WTC11 (cell line): ENCODE measurements around the gene PRSS23. TPM values are rescaled to one million over a fixed set of nuclear protein-coding genes. Genes with fewer than 3 reads are reported as not detected.
"Not testable (repeated sequence)": the region's sequence is repeated elsewhere in the genome, so short reads cannot be mapped to it uniquely, and the experiment has no call there.

Source experiments
- ATAC-seq: fragments of 200-7000 bp; cut with Tn5 transposase; 2 replicates; pipeline ENCODE4 v1.10.0; 2021; ENCODE audit warnings: mild to moderate bottlenecking, moderate library complexity
- CTCF ChIA-PET: fragments of 300-600 bp; sonication (Branson Sonifier 250); formaldehyde crosslinking; loops from one replicate; lab custom pipeline; 2021; ENCODE audit warnings: antibody characterized with exemption; lab: Charles Lee
- POLR2A ChIA-PET: fragments of 350-600 bp; sonication (Branson Sonifier 250); formaldehyde crosslinking; loops from one replicate; lab custom pipeline; 2021; ENCODE audit warnings: antibody characterized with exemption; lab: Charles Lee
- DNase-seq: peaks from one replicate; pipeline ENCODE4 v3.0.0; 2021; ENCODE audit warnings: low spot score
- H3K27ac Mint-ChIP-seq: 2 replicates; pipeline ENCODE4 v1.8.0; 2021; ENCODE audit warnings: mixed read lengths
- H3K27me3 Mint-ChIP-seq: 2 replicates; pipeline ENCODE4 v1.8.0; 2021; ENCODE audit warnings: low read depth, mild to moderate bottlenecking, moderate library complexity, mixed read lengths
- H3K36me3 Mint-ChIP-seq: 2 replicates; pipeline ENCODE4 v1.8.0; 2021; ENCODE audit warnings: mixed read lengths
- H3K4me1 Mint-ChIP-seq: 2 replicates; pipeline ENCODE4 v1.8.0; 2022; ENCODE audit warnings: mixed read lengths
- H3K4me3 Mint-ChIP-seq: 2 replicates; pipeline ENCODE4 v1.8.0; 2021; ENCODE audit warnings: mild to moderate bottlenecking, moderate library complexity, mixed read lengths
- H3K9me3 Mint-ChIP-seq: 2 replicates; pipeline ENCODE4 v1.8.0; 2021; ENCODE audit warnings: mixed read lengths
- AFF4 ChIP-seq: sonication (generic); formaldehyde crosslinking; IDR thresholded peaks from 2 replicates; pipeline ENCODE4 v1.8.1; 2023; ENCODE audit warnings: mild to moderate bottlenecking, missing genetic modification reagents, borderline replicate concordance
- AR ChIP-seq: fragments of 250-450 bp; sonication (Bioruptor Pico); IDR thresholded peaks from 2 replicates; pipeline ENCODE4 v1.9.0; 2021; ENCODE audit warnings: mild to moderate bottlenecking
- CREB1 ChIP-seq: sonication (generic); formaldehyde crosslinking; IDR thresholded peaks from 2 replicates; pipeline ENCODE4 v1.8.0; 2023; ENCODE audit warnings: mild to moderate bottlenecking, missing genetic modification reagents
- ETV6 ChIP-seq: sonication (generic); formaldehyde crosslinking; IDR thresholded peaks from 2 replicates; pipeline ENCODE4 v1.8.1; 2022; ENCODE audit warnings: mild to moderate bottlenecking, missing genetic modification reagents
- JUN ChIP-seq: sonication (generic); formaldehyde crosslinking; IDR thresholded peaks from 2 replicates; pipeline ENCODE4 v1.8.0; 2023; ENCODE audit warnings: mild to moderate bottlenecking, missing genetic modification reagents
- NR3C1 ChIP-seq: sonication (generic); formaldehyde crosslinking; conservative IDR thresholded peaks from 2 replicates; pipeline ENCODE4 v1.8.1; 2023; ENCODE audit warnings: low read depth, mild to moderate bottlenecking, missing genetic modification reagents
- PRDM15 ChIP-seq: sonication (generic); formaldehyde crosslinking; IDR thresholded peaks from 2 replicates; pipeline ENCODE4 v1.8.0; 2022; ENCODE audit warnings: missing genetic modification reagents
- TCF7 ChIP-seq: sonication (generic); formaldehyde crosslinking; IDR thresholded peaks from 2 replicates; pipeline ENCODE4 v1.8.0; 2022; ENCODE audit warnings: mild to moderate bottlenecking, low read depth, missing genetic modification reagents, moderate library complexity
- TEAD4 ChIP-seq: sonication (generic); formaldehyde crosslinking; IDR thresholded peaks from 2 replicates; pipeline ENCODE4 v1.8.0; 2022; ENCODE audit warnings: mild to moderate bottlenecking, missing genetic modification reagents
- ZMAT4 ChIP-seq: fragments of 250-450 bp; sonication (Bioruptor Pico); IDR thresholded peaks from 2 replicates; pipeline ENCODE4 v1.9.0; 2021; ENCODE audit warnings: mild to moderate bottlenecking
- ZNF232 ChIP-seq: sonication (generic); formaldehyde crosslinking; IDR thresholded peaks from 2 replicates; pipeline ENCODE4 v1.8.0; 2022; ENCODE audit warnings: mild to moderate bottlenecking, missing genetic modification reagents
- ZNF416 ChIP-seq: fragments of 250-450 bp; sonication (Bioruptor Pico); IDR thresholded peaks from 2 replicates; pipeline ENCODE4 v1.9.0; 2021; ENCODE audit warnings: mild to moderate bottlenecking, inconsistent platforms
- ZNF425 ChIP-seq: fragments of 250-450 bp; sonication (Bioruptor Pico); conservative IDR thresholded peaks from 2 replicates; pipeline ENCODE4 v1.9.0; 2021; ENCODE audit warnings: mild to moderate bottlenecking
- total RNA-seq: library from RNA; stranded (reverse); gene quantifications from 3 replicates; pipeline ENCODE4 v1.2.3, GENCODE V29; 2021

PRSS23 gene
- total RNA-seq, 1 experiment from 2014 or later, result 4.2 TPM

GRCh38 chr11:86769219-86769618 is 31.1 kb upstream of the PRSS23 start:
- H3K27ac Mint-ChIP-seq, result no peak overlapping the region
- H3K9me3 Mint-ChIP-seq, result peaks cover 16% of the 10 kb centered on the region
- TF ChIP-seq AR (CRISPR knock-in tag), result no peak
- no peak for TF ChIP-seq ETV6
- no peak for TF ChIP-seq CREB1 (CRISPR knock-in tag)
- TF ChIP-seq AFF4 (CRISPR knock-in tag), result no peak
- TF ChIP-seq, all 79 proteins: peak for 0
- H3K36me3 Mint-ChIP-seq, result peaks cover 9% of the 10 kb centered on the region
- DNase-seq, result no peak
- peaks cover 9% of the 10 kb centered on the region for H3K4me1 Mint-ChIP-seq
- ATAC-seq, result no peak
- ChIA-PET POLR2A (no interaction called here), CTCF (interaction anchor here (1.0 kb wide), 1 partner anchor 12 kb away, joined by 3 read pairs; no protein-coding TSS in a partner anchor)
- H3K27me3 Mint-ChIP-seq, result no peaks in the 10 kb centered on the region; the same call in 1 of the 2 replicates
- no peak overlapping the region for H3K4me3 Mint-ChIP-seq

- H3K27me3 Mint-ChIP-seq, H3K4me1 Mint-ChIP-seq, CTCF ChIA-PET, H3K36me3 Mint-ChIP-seq, DNase-seq, ATAC-seq, H3K27ac Mint-ChIP-seq, H3K4me3 Mint-ChIP-seq, POLR2A ChIA-PET: not testable (repeated sequence)
- H3K9me3 Mint-ChIP-seq, result peaks cover 20% of the 10 kb centered on the region
Measured at GRCh38 chr11:86770473-86771027, 29.8 kb upstream of the PRSS23 start.

- no peak for ATAC-seq
- no peak overlapping the region for H3K27ac Mint-ChIP-seq
- H3K9me3 Mint-ChIP-seq, result peaks cover 20% of the 10 kb centered on the region
- H3K27me3 Mint-ChIP-seq, result no peaks in the 10 kb centered on the region; the same call in none of the 2 replicates
- ChIA-PET POLR2A (no interaction called here), CTCF (interaction anchor here (1.2 kb wide), 1 partner anchor 9 kb away, joined by 4 read pairs; no protein-coding TSS in a partner anchor)
- DNase-seq, result no peak
- no peak for TF ChIP-seq TEAD4 (CRISPR knock-in tag)
- H3K4me1 Mint-ChIP-seq, result no peaks in the 10 kb centered on the region
- H3K36me3 Mint-ChIP-seq, result peaks cover 9% of the 10 kb centered on the region
- no peak overlapping the region for H3K4me3 Mint-ChIP-seq
Measured at GRCh38 chr11:86772999-86773398, 27.3 kb upstream of the PRSS23 start.

- Mint-ChIP-seq H3K36me3 (peaks cover 9% of the 10 kb centered on the region), H3K9me3 (peaks cover 20% of the 10 kb centered on the region), H3K27ac (no peak overlapping the region), H3K27me3 (no peaks in the 10 kb centered on the region; the same call in none of the 2 replicates), H3K4me1 (no peaks in the 10 kb centered on the region), H3K4me3 (no peak overlapping the region)
- ChIA-PET POLR2A (no interaction called here), CTCF (interaction anchor here (1.2 kb wide), 1 partner anchor 8 kb away, joined by 4 read pairs; no protein-coding TSS in a partner anchor)
- ATAC-seq (no peak), DNase-seq (no peak)
- TF ChIP-seq ZNF232 (no peak), ZMAT4 (CRISPR knock-in tag) (no peak), JUN (no peak), PRDM15 (no peak), ZNF425 (CRISPR knock-in tag) (no peak), CREB1 (CRISPR knock-in tag) (no peak), TCF7 (CRISPR knock-in tag) (no peak), ZNF416 (CRISPR knock-in tag) (no peak), NR3C1 (no peak)
Measured at GRCh38 chr11:86773513-86774252, 26.7 kb upstream of the PRSS23 start.
